Astrocyte (in vitro differentiated cells and primary cell): ENCODE measurements around the gene ACACB. TPM values are rescaled to one million over a fixed set of nuclear protein-coding genes. Genes with fewer than 3 reads are reported as not detected.

Source experiments
- DNase-seq: peaks from one replicate; pipeline ENCODE4 v3.0.0-alpha.2; 2010; ENCODE audit warnings: low read depth
- FAIRE-seq: peaks from 2 replicates; lab custom pipeline; 2011; peaks lifted over from hg19 to GRCh38; lab: Jason Lieb, UNC
- H2AFZ ChIP-seq: 2 replicates; pipeline ENCODE4 v1.6.0; 2012; ENCODE audit warnings: low read depth, low read length, inconsistent platforms
- H3K27ac ChIP-seq: 2 replicates; pipeline ENCODE4 v1.5.1; 2011; ENCODE audit warnings: low read depth, low read length, inconsistent platforms
- H3K27me3 ChIP-seq: 2 replicates; pipeline ENCODE4 v1.6.0; 2011; ENCODE audit warnings: low read length, inconsistent platforms; ENCODE audit not compliant: insufficient read depth
- H3K36me3 ChIP-seq: 2 replicates; pipeline ENCODE4 v1.5.1; 2011; ENCODE audit warnings: low read length, inconsistent platforms; ENCODE audit not compliant: insufficient read depth
- H3K4me1 ChIP-seq: 2 replicates; pipeline ENCODE4 v1.5.1; 2011; ENCODE audit warnings: low read length, inconsistent platforms; ENCODE audit not compliant: insufficient read depth
- H3K4me2 ChIP-seq: 2 replicates; pipeline ENCODE4 v1.6.0; 2012; ENCODE audit warnings: low read length, inconsistent platforms
- H3K4me3 ChIP-seq: 2 replicates; pipeline ENCODE4 v1.5.1; 2011; ENCODE audit warnings: low read depth, mild to moderate bottlenecking, low read length, inconsistent platforms; ENCODE audit not compliant: insufficient read depth
- H3K79me2 ChIP-seq: 2 replicates; pipeline ENCODE4 v1.6.0; 2012; ENCODE audit warnings: mild to moderate bottlenecking, low read length, inconsistent platforms; ENCODE audit not compliant: insufficient read depth
- H3K9ac ChIP-seq: 2 replicates; pipeline ENCODE4 v1.6.0; 2012; ENCODE audit warnings: mild to moderate bottlenecking, low read length, inconsistent platforms
- H3K9me3 ChIP-seq: 2 replicates; pipeline ENCODE4 v1.5.1; 2012; ENCODE audit warnings: low read depth, mild to moderate bottlenecking, low read length, inconsistent platforms; ENCODE audit not compliant: insufficient read depth
- H4K20me1 ChIP-seq: 2 replicates; pipeline ENCODE4 v1.6.0; 2012; ENCODE audit warnings: low read length, inconsistent platforms; ENCODE audit not compliant: insufficient read depth
- H3K27ac Mint-ChIP-seq: one replicate; pipeline ENCODE4 v1.8.0; 2021; ENCODE audit warnings: mild to moderate bottlenecking, mixed read lengths; ENCODE audit not compliant: unreplicated experiment
- H3K27me3 Mint-ChIP-seq: one replicate; pipeline ENCODE4 v1.8.0; 2021; ENCODE audit warnings: low read depth, mixed read lengths; ENCODE audit not compliant: unreplicated experiment
- H3K36me3 Mint-ChIP-seq: one replicate; pipeline ENCODE4 v1.8.0; 2021; ENCODE audit warnings: low read depth, mixed read lengths; ENCODE audit not compliant: unreplicated experiment
- H3K4me1 Mint-ChIP-seq: one replicate; pipeline ENCODE4 v1.8.0; 2021; ENCODE audit warnings: low read depth, mixed read lengths; ENCODE audit not compliant: unreplicated experiment
- H3K4me3 Mint-ChIP-seq: one replicate; pipeline ENCODE4 v1.8.0; 2021; ENCODE audit warnings: mild to moderate bottlenecking, moderate library complexity, mixed read lengths; ENCODE audit not compliant: unreplicated experiment
- H3K9me3 Mint-ChIP-seq: one replicate; pipeline ENCODE4 v1.8.0; 2021; ENCODE audit warnings: mild to moderate bottlenecking, mixed read lengths; ENCODE audit not compliant: unreplicated experiment
- CTCF ChIP-seq: IDR thresholded peaks from 2 replicates; pipeline ENCODE4 v1.5.1; 2011; ENCODE audit warnings: low read depth, mild to moderate bottlenecking, inconsistent platforms, low read length, moderate library complexity; ENCODE audit not compliant: insufficient read depth
- EZH2 ChIP-seq: IDR thresholded peaks from 2 replicates; pipeline ENCODE4 v1.6.1; 2012; ENCODE audit warnings: mild to moderate bottlenecking, low read length, inconsistent platforms; ENCODE audit not compliant: insufficient read depth
- total RNA-seq: library from RNA; stranded (reverse); gene quantifications from 2 replicates; pipeline ENCODE4 v1.2.1, GENCODE V29; 2021

Gene ACACB
- total RNA-seq, 1 donor from 2014 or later: 3.9 TPM

DNA sequence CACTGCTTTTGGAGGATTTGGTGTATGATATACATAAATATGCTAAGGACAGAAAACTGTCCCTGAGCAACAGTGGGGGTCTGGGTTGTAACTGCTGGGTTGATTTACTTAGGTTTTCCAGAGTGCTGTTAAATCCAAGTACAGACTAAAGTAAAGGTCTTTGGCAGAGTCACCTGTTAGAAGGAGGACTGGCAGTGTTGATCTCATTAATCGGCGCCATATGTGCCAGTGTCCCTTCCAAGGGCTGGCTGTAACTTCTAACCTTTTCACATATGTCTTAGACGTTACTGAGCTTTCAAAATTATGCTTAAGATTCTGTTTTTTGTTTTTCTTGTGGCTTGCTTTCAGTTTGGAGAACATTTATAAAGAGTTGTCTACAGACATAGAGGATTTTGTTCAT lies 13.9 kb upstream of the ACACB start:
- Histone ChIP-seq H3K4me2 (no peak overlapping the region), H4K20me1 (peaks cover 18% of the 10 kb centered on the region), H3K4me1 (peaks cover 15% of the 10 kb centered on the region), H3K79me2 (peaks cover 14% of the 10 kb centered on the region), H3K36me3 (peaks cover 23% of the 10 kb centered on the region), H2AFZ (no peak overlapping the region), H3K9me3 (no peaks in the 10 kb centered on the region), H3K27ac (no peak overlapping the region), H3K4me3 (no peak overlapping the region), H3K9ac (no peak overlapping the region), H3K27me3 (no peaks in the 10 kb centered on the region)
- H3K27ac Mint-ChIP-seq: no peak overlapping the region
- FAIRE-seq (no peak), DNase-seq (no peak)
- H3K4me3 Mint-ChIP-seq: no peak overlapping the region
- H3K9me3 Mint-ChIP-seq: no peaks in the 10 kb centered on the region
- peaks cover 27% of the 10 kb centered on the region for H3K36me3 Mint-ChIP-seq
- H3K27me3 Mint-ChIP-seq: no peaks in the 10 kb centered on the region
- peaks cover 22% of the 10 kb centered on the region for H3K4me1 Mint-ChIP-seq
- TF ChIP-seq CTCF: no peak
- TF ChIP-seq EZH2: no peak

GRCh38 chr12:109105176-109105575 lies 11.2 kb upstream of the ACACB start:
- TF ChIP-seq EZH2 (no peak), CTCF (no peak)
- Mint-ChIP-seq H3K9me3 (no peaks in the 10 kb centered on the region), H3K4me3 (no peak overlapping the region), H3K36me3 (peaks cover 22% of the 10 kb centered on the region), H3K27me3 (no peaks in the 10 kb centered on the region), H3K27ac (no peak overlapping the region), H3K4me1 (peaks cover 12% of the 10 kb centered on the region)
- no peak overlapping the region for H3K27ac ChIP-seq
- H3K4me3 ChIP-seq: no peak overlapping the region
- H3K4me1 ChIP-seq: peaks cover 6% of the 10 kb centered on the region
- no peaks in the 10 kb centered on the region for H3K9me3 ChIP-seq
- DNase-seq: no peak
- H3K36me3 ChIP-seq: peaks cover 28% of the 10 kb centered on the region
- peaks cover 12% of the 10 kb centered on the region for H4K20me1 ChIP-seq
- H3K9ac ChIP-seq: no peak overlapping the region
- H3K27me3 ChIP-seq: no peaks in the 10 kb centered on the region
- H3K4me2 ChIP-seq: no peak overlapping the region
- H2AFZ ChIP-seq: no peak overlapping the region
- no peak for FAIRE-seq
- peaks cover 3% of the 10 kb centered on the region for H3K79me2 ChIP-seq

DNA sequence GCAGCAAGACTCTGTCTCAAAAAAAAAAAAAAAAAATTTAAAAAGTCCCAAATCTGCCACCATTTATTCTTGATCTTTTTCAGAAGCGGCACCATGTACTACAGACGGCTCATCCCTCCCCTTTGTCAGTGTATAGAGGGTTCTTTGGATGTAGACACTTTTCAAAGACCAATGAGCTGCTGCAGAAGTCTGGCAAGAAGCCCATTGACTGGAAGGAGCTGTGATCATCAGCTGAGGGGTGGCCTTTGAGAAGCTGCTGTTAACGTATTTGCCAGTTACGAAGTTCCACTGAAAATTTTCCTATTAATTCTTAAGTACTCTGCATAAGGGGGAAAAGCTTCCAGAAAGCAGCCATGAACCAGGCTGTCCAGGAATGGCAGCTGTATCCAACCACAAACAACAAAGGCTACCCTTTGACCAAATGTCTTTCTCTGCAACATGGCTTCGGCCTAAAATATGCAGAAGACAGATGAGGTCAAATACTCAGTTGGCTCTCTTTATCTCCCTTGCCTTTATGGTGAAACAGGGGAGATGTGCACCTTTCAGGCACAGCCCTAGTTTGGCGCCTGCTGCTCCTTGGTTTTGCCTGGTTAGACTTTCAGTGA lies 6.5 kb upstream of the ACACB start:
- Histone ChIP-seq H2AFZ (no peak overlapping the region), H3K79me2 (no peaks in the 10 kb centered on the region), H3K27ac (no peak overlapping the region), H3K27me3 (no peaks in the 10 kb centered on the region), H3K9ac (no peak overlapping the region), H3K36me3 (peaks cover 14% of the 10 kb centered on the region), H3K4me2 (no peak overlapping the region), H4K20me1 (peaks cover 8% of the 10 kb centered on the region), H3K9me3 (no peaks in the 10 kb centered on the region), H3K4me3 (no peak overlapping the region), H3K4me1 (peaks cover 9% of the 10 kb centered on the region)
- Mint-ChIP-seq H3K36me3 (peaks cover 6% of the 10 kb centered on the region), H3K9me3 (no peaks in the 10 kb centered on the region), H3K4me1 (peaks cover 5% of the 10 kb centered on the region), H3K27ac (no peak overlapping the region), H3K27me3 (no peaks in the 10 kb centered on the region), H3K4me3 (no peak overlapping the region)
- TF ChIP-seq CTCF (no peak), EZH2 (no peak)
- DNase-seq: no peak
- no peak for FAIRE-seq
